Measurements from ENCODE around the gene LEFTY1. TPM values are rescaled to one million over a fixed set of nuclear protein-coding genes. Genes with fewer than 3 reads are reported as not detected.

The LEFTY1 gene
- total RNA-seq, 6 experiments from 2014 or later = 0.29 to 1.1 (median 0.54) TPM; not detected in 2

GRCh38 chr1:225880636-225881035 is 8.3 kb downstream of the LEFTY1 start:
- 16% methylated on average over 5 of the region's 5 CpGs for WGBS (ENCODE audit: insufficient coverage, low coverage, low lambda C conversion rate, missing lambda C conversion rate)
- Histone ChIP-seq H3K36me3 (peaks cover 0 to 12% (median 3%) of the 10 kb centered on the region in 4 donors), H3K9me3 (no peaks in the 10 kb centered on the region), H3K4me3 (peak overlapping the region; percentile 98 to 99 (median 98)), H3K27ac (peak overlapping the region; percentile 97 to 98 (median 98)), H3K27me3 (no peaks in the 10 kb centered on the region), H3K4me1 (peaks cover 0 to 61% (median 22%) of the 10 kb centered on the region in 4 donors)
- intact Hi-C loops (cut with DNase I) = no loop called here
- peak; percentile 34 for TF ChIP-seq POLR2A (IDR thresholded peaks at IDR 0.05)
- TF ChIP-seq CTCF (IDR thresholded peaks at IDR 0.05) = no peak
- ATAC-seq (peak; percentile 46 to 68 (median 58)), DNase-seq (peak; percentile 58 to 90 (median 86))

GRCh38 chr1:225880222-225880588 is 8.7 kb downstream of the LEFTY1 start:
- intact Hi-C loops (cut with DNase I) = no loop called here
- Histone ChIP-seq H3K27ac (peak overlapping the region; percentile 97 to 98 (median 98)), H3K36me3 (peaks cover 0 to 15% (median 3%) of the 10 kb centered on the region in 4 donors), H3K27me3 (no peaks in the 10 kb centered on the region), H3K9me3 (no peaks in the 10 kb centered on the region), H3K4me3 (peak overlapping the region; percentile 18 to 98 (median 19)), H3K4me1 (peaks cover 0 to 57% (median 20%) of the 10 kb centered on the region in 4 donors)
- 36% methylated on average over 2 of the region's 2 CpGs for WGBS (ENCODE audit: insufficient coverage, low coverage, low lambda C conversion rate, missing lambda C conversion rate)
- TF ChIP-seq CTCF (IDR thresholded peaks at IDR 0.05) (no peak), POLR2A (IDR thresholded peaks at IDR 0.05) (no peak)
- ATAC-seq = peak; percentile 1 to 13 (median 3)
- DNase-seq = peak in 1 of 3 donors; percentile 67

- intact Hi-C loops (cut with DNase I) = no loop called here
- Histone ChIP-seq H3K9me3 (no peaks in the 10 kb centered on the region), H3K27me3 (no peaks in the 10 kb centered on the region), H3K27ac (peak overlapping the region; percentile 97 to 98 (median 98)), H3K4me3 (peak overlapping the region; percentile 18 to 98 (median 19)), H3K36me3 (peaks cover 0 to 18% (median 5%) of the 10 kb centered on the region in 4 donors), H3K4me1 (peaks cover 0 to 57% (median 19%) of the 10 kb centered on the region in 4 donors)
- 15% methylated on average over 5 of the region's 8 CpGs for WGBS (ENCODE audit: insufficient coverage, low coverage, low lambda C conversion rate, missing lambda C conversion rate)
- ATAC-seq (peak in 2 of 4 donors; percentile 0 to 10), DNase-seq (peak in 1 of 3 donors; percentile 51)
- TF ChIP-seq CTCF (IDR thresholded peaks at IDR 0.05) (no peak), POLR2A (IDR thresholded peaks at IDR 0.05) (no peak)
These were observed 9.3 kb downstream of the LEFTY1 start for GRCh38 chr1:225879521-225880221.

- Histone ChIP-seq H3K27ac (peak overlapping the region in 1 of 3 donors; percentile 42), H3K4me1 (peaks cover 0 to 49% (median 19%) of the 10 kb centered on the region in 4 donors), H3K4me3 (no peak overlapping the region), H3K9me3 (no peaks in the 10 kb centered on the region), H3K27me3 (no peaks in the 10 kb centered on the region), H3K36me3 (peaks cover 0 to 31% (median 12%) of the 10 kb centered on the region in 4 donors)
- intact Hi-C loops (cut with DNase I) = no loop called here
- peak in 1 of 3 donors; percentile 62 for DNase-seq
- 23% methylated on average over 3 of the region's 4 CpGs for WGBS (ENCODE audit: insufficient coverage, low coverage, low lambda C conversion rate, missing lambda C conversion rate)
- TF ChIP-seq POLR2A (IDR thresholded peaks at IDR 0.05) (no peak), CTCF (IDR thresholded peaks at IDR 0.05) (no peak)
- ATAC-seq = peak; percentile 10 to 33 (median 24)
These were observed 10.7 kb downstream of the LEFTY1 start for GRCh38 chr1:225878282-225878681.

All from right lobe of liver (tissue), 6 donors.